ENCODE measurements around the gene INA.

Gene INA

GRCh38 chr10:103287992-103288391, 11.1 kb downstream of the INA start:
- Histone ChIP-seq H3K36me3 (peaks cover 44% of the 10 kb centered on the region), H3K4me3 (ENCODE audit: low read depth, low read length) (no peak overlapping the region), H3K27me3 (no peaks in the 10 kb centered on the region), H3K4me1 (no peaks in the 10 kb centered on the region), H3K9me3 (no peaks in the 10 kb centered on the region)
- no peak for TF ChIP-seq CTCF (IDR thresholded peaks at IDR 0.05; ENCODE audit: low read depth, low read length)
- no peak for DNase-seq

- Histone ChIP-seq H3K36me3 (peaks cover 36% of the 10 kb centered on the region), H3K27me3 (no peaks in the 10 kb centered on the region), H3K9me3 (no peaks in the 10 kb centered on the region), H3K4me3 (ENCODE audit: low read depth, low read length) (no peak overlapping the region), H3K4me1 (no peaks in the 10 kb centered on the region)
- DNase-seq, result no peak
- TF ChIP-seq CTCF (IDR thresholded peaks at IDR 0.05; ENCODE audit: low read depth, low read length), result no peak
These were observed 14.7 kb downstream of the INA start for GRCh38 chr10:103291588-103291987.

GRCh38 chr10:103295374-103296015, 18.6 kb downstream of the INA start:
- H3K36me3 ChIP-seq, result no peaks in the 10 kb centered on the region
- H3K9me3 ChIP-seq, result no peaks in the 10 kb centered on the region
- TF ChIP-seq CTCF (IDR thresholded peaks at IDR 0.05; ENCODE audit: low read depth, low read length), result no peak
- no peak overlapping the region for H3K4me3 ChIP-seq (ENCODE audit: low read depth, low read length)
- no peaks in the 10 kb centered on the region for H3K27me3 ChIP-seq
- H3K4me1 ChIP-seq, result no peaks in the 10 kb centered on the region
- no peak for DNase-seq

GRCh38 chr10:103307594-103307993, 30.7 kb downstream of the INA start:
- Histone ChIP-seq H3K9me3 (no peaks in the 10 kb centered on the region), H3K36me3 (peaks cover 36% of the 10 kb centered on the region), H3K27me3 (no peaks in the 10 kb centered on the region), H3K4me3 (ENCODE audit: low read depth, low read length) (no peak overlapping the region), H3K4me1 (no peaks in the 10 kb centered on the region)
- DNase-seq, result no peak
- TF ChIP-seq CTCF (IDR thresholded peaks at IDR 0.05; ENCODE audit: low read depth, low read length), result no peak

- TF ChIP-seq CTCF (IDR thresholded peaks at IDR 0.05; ENCODE audit: low read depth, low read length), result no peak
These were observed 33.3 kb downstream of the INA start for GRCh38 chr10:103310197-103310596.

GRCh38 chr10:103316087-103316486, 39.1 kb downstream of the INA start:
- DNase-seq, result no peak
- H3K27me3 ChIP-seq, result no peaks in the 10 kb centered on the region
- no peaks in the 10 kb centered on the region for H3K4me1 ChIP-seq
- H3K36me3 ChIP-seq, result peaks cover 33% of the 10 kb centered on the region
- no peaks in the 10 kb centered on the region for H3K9me3 ChIP-seq
- no peak overlapping the region for H3K4me3 ChIP-seq (ENCODE audit: low read depth, low read length)
- no peak for TF ChIP-seq CTCF (IDR thresholded peaks at IDR 0.05; ENCODE audit: low read depth, low read length)

More at GRCh38 chr10:103310197-103310596, 33.3 kb downstream of the INA start:
- no peak overlapping the region for H3K4me3 ChIP-seq (ENCODE audit: low read depth, low read length)
- H3K36me3 ChIP-seq, result peaks cover 44% of the 10 kb centered on the region
- no peaks in the 10 kb centered on the region for H3K9me3 ChIP-seq
- no peaks in the 10 kb centered on the region for H3K4me1 ChIP-seq
- DNase-seq, result no peak
- no peaks in the 10 kb centered on the region for H3K27me3 ChIP-seq
